OCI-LY7 (cell line): ENCODE results near the gene PLPP1. TPM values are rescaled to one million over a fixed set of nuclear protein-coding genes. Genes with fewer than 3 reads are reported as not detected.

Source experiments
- BruUV-seq: library from RNA; stranded (reverse); fragments of 400-500 nt; replicated peaks from 2 replicates; lab custom pipeline; 2021; lab: Mats Ljungman, UMichigan
- CTCF ChIA-PET: fragments of 300-600 bp; sonication (Branson Sonifier 250); formaldehyde crosslinking; loops from one replicate; lab custom pipeline; 2022; ENCODE audit warnings: antibody characterized with exemption; ENCODE audit not compliant: unreplicated experiment; lab: Charles Lee
- POLR2A ChIA-PET: fragments of 300-600 bp; sonication (Branson Sonifier 250); formaldehyde crosslinking; loops from one replicate; lab custom pipeline; 2022; ENCODE audit warnings: antibody characterized with exemption; lab: Charles Lee
- DNase-seq: peaks from one replicate; pipeline ENCODE4 v3.0.0-alpha.2; 2015; ENCODE audit warnings: low spot score
- H2AFZ ChIP-seq: fragments of 200-600 bp; sonication (generic), shearing (Covaris generic); 2 replicates; pipeline ENCODE4 v1.6.1; 2014; ENCODE audit warnings: mild to moderate bottlenecking, antibody characterized with exemption, low read length, moderate library complexity
- H3K27ac ChIP-seq: fragments of 200-600 bp; sonication (generic); 2 replicates; pipeline ENCODE4 v1.5.1; 2014; ENCODE audit warnings: mixed run types, low read depth, mild to moderate bottlenecking, moderate library complexity, low read length, inconsistent platforms; ENCODE audit not compliant: poor library complexity, severe bottlenecking
- H3K36me3 ChIP-seq: fragments of 200-600 bp; sonication (generic); 2 replicates; pipeline ENCODE4 v1.6.1; 2014; ENCODE audit warnings: mild to moderate bottlenecking, antibody characterized with exemption, low read length, moderate library complexity, mixed read lengths; ENCODE audit not compliant: insufficient read depth
- H3K4me1 ChIP-seq: fragments of 200-600 bp; sonication (generic); 2 replicates; pipeline ENCODE4 v1.5.1; 2014; ENCODE audit warnings: mild to moderate bottlenecking, low read length; ENCODE audit not compliant: insufficient read depth, poor library complexity, severe bottlenecking
- H3K4me2 ChIP-seq: fragments of 200-600 bp; sonication (generic); 2 replicates; pipeline ENCODE4 v1.6.1; 2014; ENCODE audit warnings: mild to moderate bottlenecking, low read length
- H3K4me3 ChIP-seq: fragments of 200-600 bp; sonication (generic); 2 replicates; pipeline ENCODE4 v1.5.1; 2014; ENCODE audit warnings: mild to moderate bottlenecking, low read depth, low read length; ENCODE audit not compliant: poor library complexity, severe bottlenecking
- H3K79me2 ChIP-seq: fragments of 200-600 bp; sonication (generic); 2 replicates; pipeline ENCODE4 v1.6.1; 2016; ENCODE audit warnings: low read depth, mild to moderate bottlenecking, low read length, moderate library complexity, mixed read lengths; ENCODE audit not compliant: insufficient read depth
- H3K9me2 ChIP-seq: fragments of 200-600 bp; sonication (generic); 2 replicates; pipeline ENCODE4 v1.6.1; 2016; ENCODE audit warnings: mild to moderate bottlenecking, low read length, mixed read lengths; ENCODE audit not compliant: insufficient read depth
- H3K9me3 ChIP-seq: fragments of 200-600 bp; sonication (generic); 2 replicates; pipeline ENCODE4 v1.6.1; 2014; ENCODE audit warnings: mild to moderate bottlenecking, mixed run types, low read length, mixed read lengths
- H4K20me1 ChIP-seq: fragments of 200-600 bp; sonication (generic); 2 replicates; pipeline ENCODE4 v1.6.1; 2014; ENCODE audit warnings: mild to moderate bottlenecking, antibody characterized with exemption, low read length, moderate library complexity, mixed read lengths; ENCODE audit not compliant: insufficient read depth
- CTCF ChIP-seq: fragments of 200-600 bp; sonication (generic); conservative IDR thresholded peaks from 2 replicates; pipeline ENCODE4 v1.5.1; 2014; ENCODE audit warnings: mild to moderate bottlenecking, antibody characterized with exemption, low read length, moderate library complexity, mixed read lengths
- EZH2phosphoT487 ChIP-seq: fragments of 200-600 bp; sonication (generic); IDR thresholded peaks from 2 replicates; pipeline ENCODE4 v1.6.1; 2018; ENCODE audit warnings: low read depth, borderline replicate concordance, mild to moderate bottlenecking, mixed run types, antibody characterized with exemption, low read length, moderate library complexity, mixed read lengths
- intact Hi-C: fragments of 100-400 bp; cut with micrococcal nuclease; formaldehyde crosslinking; loops from one replicate; pipeline ENCODE4 v1.10.0; 2022; ENCODE audit not compliant: unreplicated experiment
- total RNA-seq, 2 experiments: library from RNA; depleted of rRNA in 1 of 2; stranded (reverse); fragments of >200 nt in 1 of 2; shearing (Covaris generic) in 1 of 2; gene quantifications; 2 replicates each; pipeline ENCODE4 v1.2.3, GENCODE V29; 2014 to 2022

The PLPP1 gene
- total RNA-seq, 2 experiments from 2014 or later: 2.3 to 6.8 TPM

GRCh38 chr5:55577353-55578060, 42.7 kb upstream of the PLPP1 start:
- TF ChIP-seq CTCF (no peak), EZH2phosphoT487 (no peak)
- Histone ChIP-seq H3K36me3 (no peaks in the 10 kb centered on the region), H3K9me3 (no peaks in the 10 kb centered on the region), H3K4me2 (no peak overlapping the region), H2AFZ (no peak overlapping the region), H3K27ac (no peak overlapping the region), H4K20me1 (no peaks in the 10 kb centered on the region), H3K79me2 (no peaks in the 10 kb centered on the region), H3K4me1 (no peaks in the 10 kb centered on the region), H3K9me2 (no peaks in the 10 kb centered on the region), H3K4me3 (no peak overlapping the region)
- no peak for DNase-seq
- POLR2A ChIA-PET: no interaction called here
- BruUV-seq: no TSS peak
- intact Hi-C loops: no loop called here
- CTCF ChIA-PET: no interaction called here

- Histone ChIP-seq H3K27ac (no peak overlapping the region), H3K79me2 (no peaks in the 10 kb centered on the region), H3K4me1 (no peaks in the 10 kb centered on the region), H2AFZ (no peak overlapping the region), H4K20me1 (no peaks in the 10 kb centered on the region), H3K4me2 (no peak overlapping the region), H3K9me2 (no peaks in the 10 kb centered on the region), H3K9me3 (no peaks in the 10 kb centered on the region), H3K4me3 (no peak overlapping the region), H3K36me3 (no peaks in the 10 kb centered on the region)
- BruUV-seq: no TSS peak
- ChIA-PET CTCF (no interaction called here), POLR2A (interaction anchor here (0.6 to 0.8 kb wide), 2 partner anchors 9 to 586 kb away, joined by 3 to 4 read pairs; no protein-coding TSS in a partner anchor)
- no peak for DNase-seq
- intact Hi-C loops: no loop called here
- TF ChIP-seq CTCF (no peak), EZH2phosphoT487 (no peak)
Observed at GRCh38 chr5:55576661-55577060, 41.9 kb upstream of the PLPP1 start.
